H1 (cell line): ENCODE measurements around the gene SLC12A8. TPM values are rescaled to one million over a fixed set of nuclear protein-coding genes. Genes with fewer than 3 reads are reported as not detected.

Source experiments
- CHD1 ChIP-seq: IDR thresholded peaks from 2 replicates; pipeline ENCODE4 v1.6.1; 2012; ENCODE audit warnings: low read depth, low read length, improper control_type of control experiment
- EP300 ChIP-seq, 2 experiments: IDR thresholded peaks; 1 replicate in 1 of 2; 2 replicates in 1 of 2; pipeline ENCODE4 v1.6.1; 2011 to 2012; ENCODE audit warnings: low read depth in 2 of 2, low read length in 2 of 2, mild to moderate bottlenecking in 2 of 2, borderline replicate concordance in 1 of 2, inconsistent platforms in 1 of 2, moderate library complexity in 1 of 2
- KDM1A ChIP-seq: fragments of 200-600, 300-600 bp; sonication (generic); IDR thresholded peaks from 2 replicates; pipeline ENCODE4 v1.7.1; 2016; ENCODE audit warnings: mild to moderate bottlenecking, low read length, borderline replicate concordance
- RFX5 ChIP-seq: IDR thresholded peaks from 2 replicates; pipeline ENCODE4 v1.6.1; 2011; ENCODE audit warnings: low read depth, low read length, improper control_type of control experiment, borderline replicate concordance
- RXRA ChIP-seq: IDR thresholded peaks from 2 replicates; pipeline ENCODE4 v1.6.1; 2011; ENCODE audit warnings: low read depth, mild to moderate bottlenecking, low read length, moderate library complexity; ENCODE audit not compliant: insufficient read depth
- TAF7 ChIP-seq: optimal IDR thresholded peaks from 2 replicates; pipeline ENCODE3; 2011; ENCODE audit warnings: low read depth, mild to moderate bottlenecking, inconsistent platforms, low read length, moderate library complexity, borderline replicate concordance
- TBP ChIP-seq: IDR thresholded peaks from 2 replicates; pipeline ENCODE4 v1.6.1; 2011; ENCODE audit warnings: low read depth, low read length, improper control_type of control experiment
- polyA plus RNA-seq, 7 experiments: library from polyadenylated mRNA; depleted of rRNA in 3 of 7; stranded (reverse) in 5 of 7; unstranded in 2 of 7; fragments of >200 nt in 5 of 7; fragments of 200-250 nt in 2 of 7; gene quantifications; 1 replicate in 5 of 7; 2 replicates in 1 of 7; 4 replicates in 1 of 7; pipeline versions ENCODE4 v1.2.1 to v1.2.3, GENCODE V29; 2011 to 2013; ENCODE audit warnings: missing spikeins in 2 of 7, mixed read lengths in 2 of 7
- total RNA-seq: library from RNA; stranded (reverse); fragmentation: NEBNext Ultra II Directional; extraction: Animal tissue kit (Norgen Biotek cat#: 25700); gene quantifications from 2 replicates; pipeline ENCODE4 v1.2.1, GENCODE V29; 2021
- TF ChIP-seq, protein P1 (sequence below): IDR thresholded peaks from 2 replicates; pipeline ENCODE4 v1.6.1; 2012; ENCODE audit warnings: inconsistent platforms
- TF ChIP-seq, protein P2 (sequence below): IDR thresholded peaks from 2 replicates; pipeline ENCODE4 v1.6.1; 2012; ENCODE audit warnings: low read length, inconsistent platforms

SLC12A8 gene
- total and polyA plus RNA-seq, 2 of the 8 experiments (the other 6 are each of a cell fraction or from before 2014, with no cell fraction given), result 13.7 to 14.4 TPM

DNA sequence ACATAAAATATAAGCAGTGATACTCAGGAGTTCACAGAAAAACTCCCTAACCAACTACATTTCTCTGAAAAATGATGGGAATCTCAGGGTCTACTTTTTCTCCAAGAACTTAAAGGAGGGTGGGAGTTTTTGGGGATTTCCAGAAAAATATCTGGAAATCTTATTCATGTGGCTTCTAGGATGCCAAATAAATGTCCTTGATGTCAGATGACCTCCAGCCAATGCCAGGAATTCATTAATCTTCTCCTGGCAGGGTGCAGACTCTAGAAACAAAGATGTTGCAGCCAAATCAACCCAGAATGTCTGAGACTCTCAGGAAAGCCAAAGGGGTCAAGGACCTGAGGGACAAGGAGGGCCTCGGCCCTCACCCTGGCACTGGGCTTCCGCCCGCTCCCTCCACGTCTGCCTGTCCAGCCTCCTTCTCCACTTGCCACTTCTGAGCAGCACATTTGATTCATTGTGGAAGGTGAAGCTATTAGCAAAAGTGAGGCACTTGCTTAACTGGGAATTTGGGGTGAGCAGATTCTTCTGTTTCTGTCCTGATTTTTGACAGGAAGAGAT is 94.8 kb downstream of the SLC12A8 start (continued):
- TF ChIP-seq, protein P1, sequence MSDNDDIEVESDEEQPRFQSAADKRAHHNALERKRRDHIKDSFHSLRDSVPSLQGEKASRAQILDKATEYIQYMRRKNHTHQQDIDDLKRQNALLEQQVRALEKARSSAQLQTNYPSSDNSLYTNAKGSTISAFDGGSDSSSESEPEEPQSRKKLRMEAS, result no peak
- TF ChIP-seq, protein P2, sequence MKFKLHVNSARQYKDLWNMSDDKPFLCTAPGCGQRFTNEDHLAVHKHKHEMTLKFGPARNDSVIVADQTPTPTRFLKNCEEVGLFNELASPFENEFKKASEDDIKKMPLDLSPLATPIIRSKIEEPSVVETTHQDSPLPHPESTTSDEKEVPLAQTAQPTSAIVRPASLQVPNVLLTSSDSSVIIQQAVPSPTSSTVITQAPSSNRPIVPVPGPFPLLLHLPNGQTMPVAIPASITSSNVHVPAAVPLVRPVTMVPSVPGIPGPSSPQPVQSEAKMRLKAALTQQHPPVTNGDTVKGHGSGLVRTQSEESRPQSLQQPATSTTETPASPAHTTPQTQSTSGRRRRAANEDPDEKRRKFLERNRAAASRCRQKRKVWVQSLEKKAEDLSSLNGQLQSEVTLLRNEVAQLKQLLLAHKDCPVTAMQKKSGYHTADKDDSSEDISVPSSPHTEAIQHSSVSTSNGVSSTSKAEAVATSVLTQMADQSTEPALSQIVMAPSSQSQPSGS, result no peak
- TF ChIP-seq TAF7 (no peak), EP300 (IDR thresholded peaks at IDR 0.05; ENCODE audit: borderline replicate concordance in 1 of 2, low read depth in 2 of 2, low read length in 2 of 2) (no peak), KDM1A (no peak), CHD1 (no peak), TBP (no peak), RFX5 (no peak), RXRA (no peak)
- TF ChIP-seq, all 59 proteins: peak for 0
